Measurements from ENCODE around the gene ABCF1. TPM values are rescaled to one million over a fixed set of nuclear protein-coding genes. Genes with fewer than 3 reads are reported as not detected.

The ABCF1 gene
- total and polyA plus RNA-seq, 5 donors: 26.8 to 40.7 (median 39.1) TPM

GRCh38 chr6:30601815-30602641, 30.8 kb downstream of the ABCF1 start:
- ATAC-seq (peak; percentile 9 to 10), DNase-seq (peak in 1 of 3 donors; percentile 63)
- no peak overlapping the region for H3K4me3 ChIP-seq (ENCODE audit: low read length)
- intact Hi-C loops (cut with DNase I): loop anchor here in 1 of 4 donors (5.0 to 10.0 kb wide), 2 partner anchors 60 to 117 kb away; partner anchors contain the start of gene HLA-E
- no peaks in the 10 kb centered on the region for H3K9me3 ChIP-seq (ENCODE audit: control insufficient read depth, low read length)
- H3K4me1 ChIP-seq (ENCODE audit: control insufficient read depth, insufficient read depth, low read length): no peaks in the 10 kb centered on the region
- H3K27ac ChIP-seq (ENCODE audit: low read length): no peak overlapping the region
- WGBS: 94% methylated on average over 39 of the region's 39 CpGs
- H3K27me3 ChIP-seq (ENCODE audit: control insufficient read depth, insufficient read depth): no peaks in the 10 kb centered on the region

- ATAC-seq: no peak
- DNase-seq: no peak
- H3K27ac ChIP-seq (ENCODE audit: low read length): no peak overlapping the region
- no peaks in the 10 kb centered on the region for H3K27me3 ChIP-seq (ENCODE audit: control insufficient read depth, insufficient read depth)
- H3K4me3 ChIP-seq (ENCODE audit: low read length): no peak overlapping the region
- WGBS: 93% methylated on average over 13 of the region's 13 CpGs
- H3K9me3 ChIP-seq (ENCODE audit: control insufficient read depth, low read length): no peaks in the 10 kb centered on the region
- intact Hi-C loops (cut with DNase I): loop anchor here in 1 of 4 donors (5.0 to 10.0 kb wide), 2 partner anchors 62 to 119 kb away; partner anchors contain the start of gene HLA-E
- H3K4me1 ChIP-seq (ENCODE audit: control insufficient read depth, insufficient read depth, low read length): no peaks in the 10 kb centered on the region
These were observed 32.7 kb downstream of the ABCF1 start for GRCh38 chr6:30603961-30604360.

- Histone ChIP-seq H3K27ac (ENCODE audit: low read length) (no peak overlapping the region), H3K9me3 (ENCODE audit: control insufficient read depth, low read length) (no peaks in the 10 kb centered on the region), H3K4me1 (ENCODE audit: control insufficient read depth, insufficient read depth, low read length) (peaks cover 6% of the 10 kb centered on the region), H3K4me3 (ENCODE audit: low read length) (no peak overlapping the region), H3K27me3 (ENCODE audit: control insufficient read depth, insufficient read depth) (no peaks in the 10 kb centered on the region)
- no peak for DNase-seq
- WGBS: 78% methylated on average over 4 of the region's 4 CpGs
- ATAC-seq: no peak
- intact Hi-C loops (cut with DNase I): no loop called here
These were observed 38.8 kb downstream of the ABCF1 start for GRCh38 chr6:30610065-30610464.

- no peak overlapping the region for H3K4me3 ChIP-seq (ENCODE audit: low read length)
- DNase-seq (peak in 1 of 3 donors; percentile 7), ATAC-seq (no peak)
- intact Hi-C loops (cut with DNase I): no loop called here
- H3K27me3 ChIP-seq (ENCODE audit: control insufficient read depth, insufficient read depth): no peaks in the 10 kb centered on the region
- H3K9me3 ChIP-seq (ENCODE audit: control insufficient read depth, low read length): no peaks in the 10 kb centered on the region
- WGBS: 76% methylated on average over 9 of the region's 9 CpGs
- H3K27ac ChIP-seq (ENCODE audit: low read length): no peak overlapping the region
- peaks cover 6% of the 10 kb centered on the region for H3K4me1 ChIP-seq (ENCODE audit: control insufficient read depth, insufficient read depth, low read length)
These were observed 40.1 kb downstream of the ABCF1 start for GRCh38 chr6:30611150-30611855.

- Histone ChIP-seq H3K4me3 (ENCODE audit: low read length) (no peak overlapping the region), H3K4me1 (ENCODE audit: control insufficient read depth, insufficient read depth, low read length) (peaks cover 6% of the 10 kb centered on the region)
- no peak for ATAC-seq
These were observed 40.6 kb downstream of the ABCF1 start for GRCh38 chr6:30611856-30612194.

GRCh38 chr6:30612213-30612612, 41.0 kb downstream of the ABCF1 start:
- WGBS: 71% methylated on average over 1 of the region's 1 CpG
- Histone ChIP-seq H3K27me3 (ENCODE audit: control insufficient read depth, insufficient read depth) (no peaks in the 10 kb centered on the region), H3K27ac (ENCODE audit: low read length) (no peak overlapping the region), H3K4me1 (ENCODE audit: control insufficient read depth, insufficient read depth, low read length) (peaks cover 6% of the 10 kb centered on the region), H3K9me3 (ENCODE audit: control insufficient read depth, low read length) (no peaks in the 10 kb centered on the region), H3K4me3 (ENCODE audit: low read length) (no peak overlapping the region)
- no peak for ATAC-seq
- intact Hi-C loops (cut with DNase I): no loop called here
- DNase-seq: no peak

More at GRCh38 chr6:30611856-30612194, 40.6 kb downstream of the ABCF1 start:
- Histone ChIP-seq H3K27ac (ENCODE audit: low read length) (no peak overlapping the region), H3K27me3 (ENCODE audit: control insufficient read depth, insufficient read depth) (no peaks in the 10 kb centered on the region), H3K9me3 (ENCODE audit: control insufficient read depth, low read length) (no peaks in the 10 kb centered on the region)
- 54% methylated on average over 2 of the region's 2 CpGs for WGBS
- DNase-seq: no peak
- intact Hi-C loops (cut with DNase I): no loop called here

GRCh38 chr6:30612687-30613248, 41.5 kb downstream of the ABCF1 start:
- peaks cover 6% of the 10 kb centered on the region for H3K4me1 ChIP-seq (ENCODE audit: control insufficient read depth, insufficient read depth, low read length)
- H3K9me3 ChIP-seq (ENCODE audit: control insufficient read depth, low read length): no peaks in the 10 kb centered on the region
- H3K27ac ChIP-seq (ENCODE audit: low read length): no peak overlapping the region
- H3K4me3 ChIP-seq (ENCODE audit: low read length): no peak overlapping the region
- intact Hi-C loops (cut with DNase I): no loop called here
- 57% methylated on average over 6 of the region's 6 CpGs for WGBS
- H3K27me3 ChIP-seq (ENCODE audit: control insufficient read depth, insufficient read depth): no peaks in the 10 kb centered on the region
- ATAC-seq (no peak), DNase-seq (peak in 1 of 3 donors; percentile 10)

GRCh38 chr6:30613251-30614043, 42.2 kb downstream of the ABCF1 start:
- ATAC-seq: no peak
- intact Hi-C loops (cut with DNase I): no loop called here
- H3K27ac ChIP-seq (ENCODE audit: low read length): peak overlapping the region; percentile 8

GRCh38 chr6:30614044-30614842, 43.0 kb downstream of the ABCF1 start:
- WGBS: 21% methylated on average over 8 of the region's 8 CpGs
- Histone ChIP-seq H3K9me3 (ENCODE audit: control insufficient read depth, low read length) (no peaks in the 10 kb centered on the region), H3K4me1 (ENCODE audit: control insufficient read depth, insufficient read depth, low read length) (peaks cover 6% of the 10 kb centered on the region), H3K27ac (ENCODE audit: low read length) (peak overlapping the region; percentile 88), H3K4me3 (ENCODE audit: low read length) (peak overlapping the region; percentile 99), H3K27me3 (ENCODE audit: control insufficient read depth, insufficient read depth) (no peaks in the 10 kb centered on the region)
- peak in 1 of 3 donors; percentile 21 for DNase-seq
- ATAC-seq: no peak
- intact Hi-C loops (cut with DNase I): no loop called here

More at GRCh38 chr6:30613251-30614043, 42.2 kb downstream of the ABCF1 start:
- no peaks in the 10 kb centered on the region for H3K27me3 ChIP-seq (ENCODE audit: control insufficient read depth, insufficient read depth)
- no peak overlapping the region for H3K4me3 ChIP-seq (ENCODE audit: low read length)
- H3K4me1 ChIP-seq (ENCODE audit: control insufficient read depth, insufficient read depth, low read length): peaks cover 6% of the 10 kb centered on the region
- DNase-seq: peak in 1 of 3 donors; percentile 3
- no peaks in the 10 kb centered on the region for H3K9me3 ChIP-seq (ENCODE audit: control insufficient read depth, low read length)

GRCh38 chr6:30614843-30615218, 43.6 kb downstream of the ABCF1 start:
- ATAC-seq (peak; percentile 80 to 86), DNase-seq (peak; percentile 83 to 88 (median 84))
- Histone ChIP-seq H3K9me3 (ENCODE audit: control insufficient read depth, low read length) (no peaks in the 10 kb centered on the region), H3K4me1 (ENCODE audit: control insufficient read depth, insufficient read depth, low read length) (peaks cover 6% of the 10 kb centered on the region), H3K27ac (ENCODE audit: low read length) (peak overlapping the region; percentile 88), H3K27me3 (ENCODE audit: control insufficient read depth, insufficient read depth) (no peaks in the 10 kb centered on the region), H3K4me3 (ENCODE audit: low read length) (peak overlapping the region; percentile 99)
- under 1% methylated on average over 6 of the region's 6 CpGs for WGBS
- intact Hi-C loops (cut with DNase I): no loop called here

All from right cardiac atrium (tissue), 5 donors.